ENCODE data around the gene PARK7. TPM values are rescaled to one million over a fixed set of nuclear protein-coding genes. Genes with fewer than 3 reads are reported as not detected.

Gene PARK7
- total and polyA plus RNA-seq, 4 donors = 140 to 392 (median 267) TPM

GRCh38 chr1:7985851-7986612 lies 24.5 kb downstream of the PARK7 start:
- no peak overlapping the region for H3K27ac ChIP-seq (ENCODE audit: low read depth in 1 of 2, low read length in 1 of 2)
- H3K27me3 ChIP-seq (ENCODE audit: control insufficient read depth in 3 of 3, insufficient read depth in 3 of 3, low read length in 2 of 3) = no peaks in the 10 kb centered on the region
- peaks cover 17 to 38% (median 33%) of the 10 kb centered on the region in 4 donors for H3K36me3 ChIP-seq (ENCODE audit: control insufficient read depth in 4 of 4, insufficient read depth in 4 of 4, low read length in 4 of 4)
- H3K9me3 ChIP-seq (ENCODE audit: control insufficient read depth in 4 of 4, insufficient read depth in 3 of 4, low read length in 3 of 4) = peaks cover 0 to 2% (median 0%) of the 10 kb centered on the region in 4 donors
- 89 to 91% methylated on average over 15 of the region's 15 CpGs for WGBS, 2 donors
- peaks cover 0 to 2% (median 0%) of the 10 kb centered on the region in 5 donors for H3K4me1 ChIP-seq (ENCODE audit: control insufficient read depth in 5 of 5, insufficient read depth in 5 of 5, low read length in 5 of 5)
- ATAC-seq (ENCODE audit: insufficient read depth, low FRiP score) (no peak), DNase-seq (no peak)
- no peak overlapping the region for H3K9ac ChIP-seq (ENCODE audit: insufficient read depth in 1 of 2, low read length in 2 of 2)
- no peak for TF ChIP-seq CTCF (IDR thresholded peaks at IDR 0.05; ENCODE audit: control extremely low read depth, extremely low read depth)
- no peak overlapping the region for H3K4me3 ChIP-seq

- no peaks in the 10 kb centered on the region for H3K27me3 ChIP-seq (ENCODE audit: control insufficient read depth in 3 of 3, insufficient read depth in 3 of 3, low read length in 2 of 3)
- H3K4me1 ChIP-seq (ENCODE audit: control insufficient read depth in 5 of 5, insufficient read depth in 5 of 5, low read length in 5 of 5) = peaks cover 0 to 2% (median 0%) of the 10 kb centered on the region in 5 donors
- H3K4me3 ChIP-seq = no peak overlapping the region
- ATAC-seq (ENCODE audit: insufficient read depth, low FRiP score) (no peak), DNase-seq (no peak)
- peaks cover 0 to 2% (median 0%) of the 10 kb centered on the region in 4 donors for H3K9me3 ChIP-seq (ENCODE audit: control insufficient read depth in 4 of 4, insufficient read depth in 3 of 4, low read length in 3 of 4)
- H3K27ac ChIP-seq (ENCODE audit: low read depth in 1 of 2, low read length in 1 of 2) = no peak overlapping the region
- H3K36me3 ChIP-seq (ENCODE audit: control insufficient read depth in 4 of 4, insufficient read depth in 4 of 4, low read length in 4 of 4) = peaks cover 13 to 37% (median 30%) of the 10 kb centered on the region in 4 donors
- 90 to 96% methylated on average over 7 of the region's 7 CpGs for WGBS, 2 donors
- no peak overlapping the region for H3K9ac ChIP-seq (ENCODE audit: insufficient read depth in 1 of 2, low read length in 2 of 2)
- no peak for TF ChIP-seq CTCF (IDR thresholded peaks at IDR 0.05; ENCODE audit: control extremely low read depth, extremely low read depth)
These were observed 26.0 kb downstream of the PARK7 start for GRCh38 chr1:7987528-7987927.

- no peak for ATAC-seq (ENCODE audit: insufficient read depth, low FRiP score)
- H3K36me3 ChIP-seq (ENCODE audit: control insufficient read depth in 4 of 4, insufficient read depth in 4 of 4, low read length in 4 of 4) = peaks cover 13 to 30% (median 23%) of the 10 kb centered on the region in 4 donors
- 81% methylated on average over 1 of the region's 1 CpG for WGBS, 2 donors
These were observed 27.1 kb downstream of the PARK7 start for GRCh38 chr1:7988576-7988975.

More at GRCh38 chr1:7988576-7988975, 27.1 kb downstream of the PARK7 start:
- Histone ChIP-seq H3K27ac (ENCODE audit: low read depth in 1 of 2, low read length in 1 of 2) (no peak overlapping the region), H3K27me3 (ENCODE audit: control insufficient read depth in 3 of 3, insufficient read depth in 3 of 3, low read length in 2 of 3) (no peaks in the 10 kb centered on the region), H3K4me3 (no peak overlapping the region), H3K4me1 (ENCODE audit: control insufficient read depth in 5 of 5, insufficient read depth in 5 of 5, low read length in 5 of 5) (peaks cover 0 to 2% (median 0%) of the 10 kb centered on the region in 5 donors), H3K9ac (ENCODE audit: insufficient read depth in 1 of 2, low read length in 2 of 2) (no peak overlapping the region), H3K9me3 (ENCODE audit: control insufficient read depth in 4 of 4, insufficient read depth in 3 of 4, low read length in 3 of 4) (peaks cover 0 to 2% (median 0%) of the 10 kb centered on the region in 4 donors)
- TF ChIP-seq CTCF (IDR thresholded peaks at IDR 0.05; ENCODE audit: control extremely low read depth, extremely low read depth) = no peak
- DNase-seq = no peak

Measured in lung (tissue), 12 donors.